DOHH2 (cell line): ENCODE measurements around the gene KCTD13.
"Not testable (repeated sequence)": the region's sequence is repeated elsewhere in the genome, so short reads cannot be mapped to it uniquely, and the experiment has no call there.

Experiments used
- EZH2phosphoT487 ChIP-seq: fragments of 200-600 bp; sonication (generic); IDR thresholded peaks from 2 replicates; pipeline ENCODE4 v1.6.1; 2017; ENCODE audit warnings: borderline replicate concordance, mild to moderate bottlenecking, antibody characterized with exemption, low read length, moderate library complexity, mixed read lengths
- TF ChIP-seq, protein P1 (sequence below): fragments of 200-600 bp; sonication (generic); IDR thresholded peaks from one replicate; pipeline ENCODE4 v1.5.1; 2014; ENCODE audit warnings: antibody characterized with exemption, mild to moderate bottlenecking, low read depth, low read length; ENCODE audit not compliant: poor library complexity, severe bottlenecking

DNA sequence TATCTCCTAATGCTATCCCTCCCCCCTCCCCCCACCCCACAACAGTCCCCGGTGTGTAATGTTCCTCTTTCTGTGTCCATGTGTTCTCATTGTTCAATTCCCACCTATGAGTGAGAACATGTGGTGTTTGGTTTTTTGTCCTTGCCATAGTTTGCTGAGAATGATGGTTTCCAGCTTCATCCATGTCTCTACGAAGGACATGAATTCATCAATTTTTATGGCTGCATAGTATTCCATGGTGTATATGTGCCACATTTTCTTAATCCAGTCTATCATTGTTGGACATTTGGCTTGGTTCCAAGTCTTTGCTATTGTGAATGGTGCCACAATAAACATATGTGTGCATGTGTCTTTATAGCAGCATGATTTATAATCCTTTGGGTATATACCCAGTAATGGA is 5.7 kb upstream of the KCTD13 start:
- TF ChIP-seq, protein P1, sequence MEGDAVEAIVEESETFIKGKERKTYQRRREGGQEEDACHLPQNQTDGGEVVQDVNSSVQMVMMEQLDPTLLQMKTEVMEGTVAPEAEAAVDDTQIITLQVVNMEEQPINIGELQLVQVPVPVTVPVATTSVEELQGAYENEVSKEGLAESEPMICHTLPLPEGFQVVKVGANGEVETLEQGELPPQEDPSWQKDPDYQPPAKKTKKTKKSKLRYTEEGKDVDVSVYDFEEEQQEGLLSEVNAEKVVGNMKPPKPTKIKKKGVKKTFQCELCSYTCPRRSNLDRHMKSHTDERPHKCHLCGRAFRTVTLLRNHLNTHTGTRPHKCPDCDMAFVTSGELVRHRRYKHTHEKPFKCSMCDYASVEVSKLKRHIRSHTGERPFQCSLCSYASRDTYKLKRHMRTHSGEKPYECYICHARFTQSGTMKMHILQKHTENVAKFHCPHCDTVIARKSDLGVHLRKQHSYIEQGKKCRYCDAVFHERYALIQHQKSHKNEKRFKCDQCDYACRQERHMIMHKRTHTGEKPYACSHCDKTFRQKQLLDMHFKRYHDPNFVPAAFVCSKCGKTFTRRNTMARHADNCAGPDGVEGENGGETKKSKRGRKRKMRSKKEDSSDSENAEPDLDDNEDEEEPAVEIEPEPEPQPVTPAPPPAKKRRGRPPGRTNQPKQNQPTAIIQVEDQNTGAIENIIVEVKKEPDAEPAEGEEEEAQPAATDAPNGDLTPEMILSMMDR, result not testable (repeated sequence)
- TF ChIP-seq EZH2phosphoT487, result not testable (repeated sequence)
